SK-N-SH treated with all-trans-retinoic acid at 6 μM for 48 hours (cell line): ENCODE measurements around the gene TNNI3.

Experiments used
- ATAC-seq: fragments of 200-7000 bp; cut with Tn5 transposase; 3 replicates; pipeline ENCODE4 v1.9.1; 2020; ENCODE audit warnings: mild to moderate bottlenecking, moderate library complexity
- ARNTL ChIP-seq: fragments of 450-650 bp; formaldehyde crosslinking; IDR thresholded peaks from 2 replicates; pipeline ENCODE4 v1.5.0; 2020; ENCODE audit warnings: low read depth, mild to moderate bottlenecking, moderate library complexity, borderline replicate concordance
- CSDC2 ChIP-seq: fragments of 250-450 bp; sonication (Bioruptor Pico); IDR thresholded peaks from 2 replicates; pipeline ENCODE4 v1.5.0; 2020; ENCODE audit warnings: mild to moderate bottlenecking, moderate library complexity
- ESRRG ChIP-seq: fragments of 250-450 bp; sonication (Bioruptor Pico); IDR thresholded peaks from 2 replicates; pipeline ENCODE4 v1.6.1; 2021; ENCODE audit warnings: mild to moderate bottlenecking
- GLIS3 ChIP-seq: fragments of 250-450 bp; sonication (Bioruptor Pico); IDR thresholded peaks from 2 replicates; pipeline ENCODE4 v1.5.0; 2020; ENCODE audit warnings: mild to moderate bottlenecking, moderate library complexity
- ISL1 ChIP-seq: fragments of 250-450 bp; sonication (Bioruptor Pico); IDR thresholded peaks from 2 replicates; pipeline ENCODE4 v2.1.2; 2022; ENCODE audit warnings: mild to moderate bottlenecking, moderate library complexity
- POU6F1 ChIP-seq: fragments of 250-450 bp; sonication (Bioruptor Pico); IDR thresholded peaks from 2 replicates; pipeline ENCODE4 v1.8.0; 2021; ENCODE audit warnings: low read depth, mild to moderate bottlenecking, moderate library complexity, borderline replicate concordance
- PPARA ChIP-seq: fragments of 250-450 bp; sonication (Bioruptor Pico); IDR thresholded peaks from 2 replicates; pipeline ENCODE4 v1.5.0; 2020; ENCODE audit warnings: mild to moderate bottlenecking, borderline replicate concordance
- RARB ChIP-seq: fragments of 250-450 bp; sonication (Bioruptor Pico); IDR thresholded peaks from 2 replicates; pipeline ENCODE4 v1.8.0; 2021; ENCODE audit warnings: mild to moderate bottlenecking, moderate library complexity
- SNAI2 ChIP-seq: fragments of 250-450 bp; sonication (Bioruptor Pico); IDR thresholded peaks from 2 replicates; pipeline ENCODE4 v1.5.0; 2020; ENCODE audit warnings: mild to moderate bottlenecking, moderate library complexity
- TCF4 ChIP-seq: fragments of 250-450 bp; sonication (Bioruptor Pico); IDR thresholded peaks from 2 replicates; pipeline ENCODE4 v1.8.0; 2021; ENCODE audit warnings: mild to moderate bottlenecking, moderate library complexity, borderline replicate concordance
- TOX ChIP-seq: fragments of 250-450 bp; sonication (Bioruptor Pico); IDR thresholded peaks from 2 replicates; pipeline ENCODE4 v1.8.0; 2021; ENCODE audit warnings: mild to moderate bottlenecking, moderate library complexity, borderline replicate concordance
- ZC3H10 ChIP-seq: fragments of 250-450 bp; sonication (Bioruptor Pico); IDR thresholded peaks from 2 replicates; pipeline ENCODE4 v1.5.1; 2021; ENCODE audit warnings: mild to moderate bottlenecking, moderate library complexity
- ZFP3 ChIP-seq: fragments of 250-450 bp; sonication (Bioruptor Pico); IDR thresholded peaks from 2 replicates; pipeline ENCODE4 v1.5.0; 2020; ENCODE audit warnings: mild to moderate bottlenecking, moderate library complexity
- ZFP30 ChIP-seq: fragments of 450-650 bp; formaldehyde crosslinking; IDR thresholded peaks from 2 replicates; pipeline ENCODE4 v1.5.0; 2022; ENCODE audit warnings: mild to moderate bottlenecking, moderate library complexity
- ZNF565 ChIP-seq: fragments of 450-650 bp; formaldehyde crosslinking; conservative IDR thresholded peaks from 2 replicates; pipeline ENCODE4 v1.5.0; 2020; ENCODE audit warnings: low read depth, mild to moderate bottlenecking, moderate library complexity
- ZNF70 ChIP-seq: fragments of 450-650 bp; formaldehyde crosslinking; IDR thresholded peaks from 2 replicates; pipeline ENCODE4 v1.5.0; 2020; ENCODE audit warnings: mild to moderate bottlenecking, moderate library complexity
- ZNF8 ChIP-seq: fragments of 450-650 bp; formaldehyde crosslinking; IDR thresholded peaks from 2 replicates; pipeline ENCODE4 v1.5.0; 2020; ENCODE audit warnings: mild to moderate bottlenecking, moderate library complexity
- TF ChIP-seq, protein P1 (sequence below): fragments of 250-450 bp; sonication (Bioruptor Pico); IDR thresholded peaks from 2 replicates; pipeline ENCODE4 v1.5.0; 2020; ENCODE audit warnings: mild to moderate bottlenecking, moderate library complexity
- TF ChIP-seq, protein P2 (sequence below): fragments of 250-450 bp; sonication (Bioruptor Pico); IDR thresholded peaks from 2 replicates; pipeline ENCODE4 v1.5.1; 2020; ENCODE audit warnings: low read depth, mild to moderate bottlenecking, moderate library complexity
- TF ChIP-seq, protein P3 (sequence below): fragments of 250-450 bp; sonication (Bioruptor Pico); IDR thresholded peaks from 2 replicates; pipeline ENCODE4 v1.5.1; 2021; ENCODE audit warnings: mild to moderate bottlenecking, moderate library complexity
- TF ChIP-seq, protein P4 (sequence below): fragments of 250-450 bp; sonication (Bioruptor Pico); IDR thresholded peaks from 2 replicates; pipeline ENCODE4 v1.8.0; 2020; ENCODE audit warnings: mild to moderate bottlenecking, moderate library complexity, borderline replicate concordance

TNNI3 gene

DNA sequence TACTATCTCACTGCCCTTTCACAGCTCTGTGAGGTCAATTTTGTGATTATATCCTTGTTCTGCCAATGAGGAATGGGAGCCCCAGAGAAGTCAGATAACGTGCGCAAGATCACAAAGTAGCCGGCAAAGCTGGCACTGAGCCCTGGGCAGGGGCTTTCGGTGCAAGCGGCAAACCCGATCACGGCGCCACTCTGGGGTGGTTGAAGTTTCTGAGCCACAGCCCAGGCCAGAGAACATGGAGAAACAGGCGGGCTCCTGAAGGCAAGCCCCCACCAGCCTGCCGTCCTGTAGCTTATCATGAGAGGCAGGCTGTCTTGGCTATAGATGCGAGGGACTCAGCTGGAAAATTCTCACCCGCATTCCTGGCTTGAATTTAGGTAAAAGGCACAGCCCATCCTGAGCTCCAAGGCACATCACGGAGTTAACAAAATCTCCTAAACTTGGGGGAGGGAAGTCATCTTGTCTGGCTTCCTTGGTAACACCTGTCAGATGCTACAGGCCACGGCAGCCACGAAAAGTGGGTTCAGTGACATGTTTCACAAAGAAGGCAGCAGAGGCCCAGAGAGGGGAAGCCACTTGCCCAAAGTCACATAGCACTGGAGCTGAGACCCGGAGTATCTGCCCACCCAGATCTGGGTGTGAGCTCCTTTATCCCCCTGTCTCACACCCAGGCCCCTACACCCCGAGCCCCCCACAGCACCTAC, 21.0 kb downstream of the TNNI3 start:
- ATAC-seq, result no peak

GRCh38 chr19:55134736-55135135, 22.8 kb downstream of the TNNI3 start:
- no peak for ATAC-seq
- TF ChIP-seq ISL1 (CRISPR knock-in tag) (no peak), RARB (CRISPR knock-in tag) (no peak), GLIS3 (CRISPR knock-in tag) (no peak), CSDC2 (no peak)

More for the DNA sequence above, 21.0 kb downstream of the TNNI3 start:
- no peak for TF ChIP-seq TCF4 (CRISPR knock-in tag)
- TF ChIP-seq SNAI2 (CRISPR knock-in tag), result no peak

DNA sequence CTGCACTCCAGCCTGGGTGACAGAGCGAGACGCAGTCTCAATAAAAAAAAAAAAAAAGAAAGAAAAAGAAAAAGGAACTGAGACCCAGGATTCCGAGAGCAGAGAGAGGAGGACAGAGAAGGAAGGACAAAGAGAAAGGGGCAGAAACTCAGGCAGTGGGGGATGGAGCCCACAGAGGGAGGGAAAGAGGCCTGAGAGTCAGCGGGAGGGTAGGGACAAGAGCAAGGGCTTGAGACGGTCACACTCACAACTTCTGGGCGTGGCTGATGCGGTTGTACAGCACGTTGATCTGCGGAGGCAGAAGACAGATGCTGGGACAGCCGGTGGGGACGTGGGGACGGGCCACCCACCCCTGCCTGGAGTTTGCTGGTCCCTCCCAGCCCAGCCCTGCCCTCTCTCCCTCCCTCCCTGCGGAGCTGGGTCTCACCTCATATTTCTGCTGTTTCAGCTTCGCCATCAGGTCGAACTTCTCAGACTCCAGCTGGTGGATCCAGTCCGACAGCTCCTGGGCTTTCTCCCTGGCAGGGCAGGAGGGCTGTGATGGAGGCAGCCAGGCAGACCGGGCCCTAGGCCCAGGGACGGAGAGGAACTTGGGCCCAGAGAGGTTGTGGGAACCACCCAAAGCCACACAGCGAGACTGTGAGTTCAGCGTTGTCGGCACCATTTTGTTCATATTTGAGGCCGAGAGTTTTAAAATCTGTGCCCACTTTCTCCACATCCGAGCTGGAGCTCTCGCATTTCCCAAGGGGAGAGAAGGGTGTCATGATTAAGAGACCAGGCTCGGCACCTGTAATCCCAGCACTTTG, 23.7 kb downstream of the TNNI3 start:
- ATAC-seq, result no peak
- TF ChIP-seq, protein P1, sequence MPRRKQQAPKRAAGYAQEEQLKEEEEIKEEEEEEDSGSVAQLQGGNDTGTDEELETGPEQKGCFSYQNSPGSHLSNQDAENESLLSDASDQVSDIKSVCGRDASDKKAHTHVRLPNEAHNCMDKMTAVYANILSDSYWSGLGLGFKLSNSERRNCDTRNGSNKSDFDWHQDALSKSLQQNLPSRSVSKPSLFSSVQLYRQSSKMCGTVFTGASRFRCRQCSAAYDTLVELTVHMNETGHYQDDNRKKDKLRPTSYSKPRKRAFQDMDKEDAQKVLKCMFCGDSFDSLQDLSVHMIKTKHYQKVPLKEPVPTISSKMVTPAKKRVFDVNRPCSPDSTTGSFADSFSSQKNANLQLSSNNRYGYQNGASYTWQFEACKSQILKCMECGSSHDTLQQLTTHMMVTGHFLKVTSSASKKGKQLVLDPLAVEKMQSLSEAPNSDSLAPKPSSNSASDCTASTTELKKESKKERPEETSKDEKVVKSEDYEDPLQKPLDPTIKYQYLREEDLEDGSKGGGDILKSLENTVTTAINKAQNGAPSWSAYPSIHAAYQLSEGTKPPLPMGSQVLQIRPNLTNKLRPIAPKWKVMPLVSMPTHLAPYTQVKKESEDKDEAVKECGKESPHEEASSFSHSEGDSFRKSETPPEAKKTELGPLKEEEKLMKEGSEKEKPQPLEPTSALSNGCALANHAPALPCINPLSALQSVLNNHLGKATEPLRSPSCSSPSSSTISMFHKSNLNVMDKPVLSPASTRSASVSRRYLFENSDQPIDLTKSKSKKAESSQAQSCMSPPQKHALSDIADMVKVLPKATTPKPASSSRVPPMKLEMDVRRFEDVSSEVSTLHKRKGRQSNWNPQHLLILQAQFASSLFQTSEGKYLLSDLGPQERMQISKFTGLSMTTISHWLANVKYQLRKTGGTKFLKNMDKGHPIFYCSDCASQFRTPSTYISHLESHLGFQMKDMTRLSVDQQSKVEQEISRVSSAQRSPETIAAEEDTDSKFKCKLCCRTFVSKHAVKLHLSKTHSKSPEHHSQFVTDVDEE (CRISPR knock-in tag), result no peak
- no peak for TF ChIP-seq TCF4 (CRISPR knock-in tag)
- TF ChIP-seq, protein P2, sequence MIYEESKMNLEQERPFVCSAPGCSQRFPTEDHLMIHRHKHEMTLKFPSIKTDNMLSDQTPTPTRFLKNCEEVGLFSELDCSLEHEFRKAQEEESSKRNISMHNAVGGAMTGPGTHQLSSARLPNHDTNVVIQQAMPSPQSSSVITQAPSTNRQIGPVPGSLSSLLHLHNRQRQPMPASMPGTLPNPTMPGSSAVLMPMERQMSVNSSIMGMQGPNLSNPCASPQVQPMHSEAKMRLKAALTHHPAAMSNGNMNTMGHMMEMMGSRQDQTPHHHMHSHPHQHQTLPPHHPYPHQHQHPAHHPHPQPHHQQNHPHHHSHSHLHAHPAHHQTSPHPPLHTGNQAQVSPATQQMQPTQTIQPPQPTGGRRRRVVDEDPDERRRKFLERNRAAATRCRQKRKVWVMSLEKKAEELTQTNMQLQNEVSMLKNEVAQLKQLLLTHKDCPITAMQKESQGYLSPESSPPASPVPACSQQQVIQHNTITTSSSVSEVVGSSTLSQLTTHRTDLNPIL, result no peak

GRCh38 chr19:55132453-55133129, 24.9 kb downstream of the TNNI3 start:
- ATAC-seq, result peak; percentile 71
- no peak for TF ChIP-seq ZNF565 (CRISPR knock-in tag)
- no peak for TF ChIP-seq ZNF8 (CRISPR knock-in tag)
- no peak for TF ChIP-seq GLIS3 (CRISPR knock-in tag)
- no peak for TF ChIP-seq ZNF70
- TF ChIP-seq, protein P3, sequence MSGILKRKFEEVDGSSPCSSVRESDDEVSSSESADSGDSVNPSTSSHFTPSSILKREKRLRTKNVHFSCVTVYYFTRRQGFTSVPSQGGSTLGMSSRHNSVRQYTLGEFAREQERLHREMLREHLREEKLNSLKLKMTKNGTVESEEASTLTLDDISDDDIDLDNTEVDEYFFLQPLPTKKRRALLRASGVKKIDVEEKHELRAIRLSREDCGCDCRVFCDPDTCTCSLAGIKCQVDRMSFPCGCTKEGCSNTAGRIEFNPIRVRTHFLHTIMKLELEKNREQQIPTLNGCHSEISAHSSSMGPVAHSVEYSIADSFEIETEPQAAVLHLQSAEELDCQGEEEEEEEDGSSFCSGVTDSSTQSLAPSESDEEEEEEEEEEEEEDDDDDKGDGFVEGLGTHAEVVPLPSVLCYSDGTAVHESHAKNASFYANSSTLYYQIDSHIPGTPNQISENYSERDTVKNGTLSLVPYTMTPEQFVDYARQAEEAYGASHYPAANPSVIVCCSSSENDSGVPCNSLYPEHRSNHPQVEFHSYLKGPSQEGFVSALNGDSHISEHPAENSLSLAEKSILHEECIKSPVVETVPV (CRISPR knock-in tag), result no peak
- no peak for TF ChIP-seq CSDC2
- TF ChIP-seq, protein P1 (CRISPR knock-in tag), result no peak
- no peak for TF ChIP-seq POU6F1 (CRISPR knock-in tag)
- TF ChIP-seq ZC3H10 (CRISPR knock-in tag), result no peak
- no peak for TF ChIP-seq SNAI2 (CRISPR knock-in tag)
- no peak for TF ChIP-seq RARB (CRISPR knock-in tag)
- TF ChIP-seq, protein P4, sequence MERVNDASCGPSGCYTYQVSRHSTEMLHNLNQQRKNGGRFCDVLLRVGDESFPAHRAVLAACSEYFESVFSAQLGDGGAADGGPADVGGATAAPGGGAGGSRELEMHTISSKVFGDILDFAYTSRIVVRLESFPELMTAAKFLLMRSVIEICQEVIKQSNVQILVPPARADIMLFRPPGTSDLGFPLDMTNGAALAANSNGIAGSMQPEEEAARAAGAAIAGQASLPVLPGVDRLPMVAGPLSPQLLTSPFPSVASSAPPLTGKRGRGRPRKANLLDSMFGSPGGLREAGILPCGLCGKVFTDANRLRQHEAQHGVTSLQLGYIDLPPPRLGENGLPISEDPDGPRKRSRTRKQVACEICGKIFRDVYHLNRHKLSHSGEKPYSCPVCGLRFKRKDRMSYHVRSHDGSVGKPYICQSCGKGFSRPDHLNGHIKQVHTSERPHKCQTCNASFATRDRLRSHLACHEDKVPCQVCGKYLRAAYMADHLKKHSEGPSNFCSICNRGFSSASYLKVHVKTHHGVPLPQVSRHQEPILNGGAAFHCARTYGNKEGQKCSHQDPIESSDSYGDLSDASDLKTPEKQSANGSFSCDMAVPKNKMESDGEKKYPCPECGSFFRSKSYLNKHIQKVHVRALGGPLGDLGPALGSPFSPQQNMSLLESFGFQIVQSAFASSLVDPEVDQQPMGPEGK, result no peak
- TF ChIP-seq PPARA (CRISPR knock-in tag), result no peak
- TF ChIP-seq ZFP30 (CRISPR knock-in tag), result no peak
- no peak for TF ChIP-seq ARNTL
- no peak for TF ChIP-seq TCF4 (CRISPR knock-in tag)
- no peak for TF ChIP-seq ZFP3 (CRISPR knock-in tag)
- TF ChIP-seq TOX, result no peak
- no peak for TF ChIP-seq ESRRG
- TF ChIP-seq ISL1 (CRISPR knock-in tag), result no peak
- TF ChIP-seq, all 23 proteins: peak for 0
